ENCODE data around the gene LAMC1.

Gene LAMC1

GRCh38 chr1:183023146-183023600, at the start of gene LAMC1:
TSS of gene LAMC1 (plus strand) at chr1:183023420. CDS start at chr1:183023717, 297 bp downstream.
- in situ Hi-C loops (cut with MboI; ENCODE audit: low sequenced_read_pairs) = no loop called here
- DNase-seq (ENCODE audit: low spot score in 2 of 2) = peak; percentile 85 to 94

GRCh38 chr1:182974506-182975191, 48.6 kb upstream of the LAMC1 start:
- no peaks in the 10 kb centered on the region for H3K9me3 ChIP-seq
- no peaks in the 10 kb centered on the region for H3K36me3 ChIP-seq (replicated peaks)
- H3K4me3 ChIP-seq = no peak overlapping the region
- DNase-seq (ENCODE audit: low spot score in 2 of 2) = peak in 1 of 2 experiments; percentile 46
- in situ Hi-C loops (cut with MboI; ENCODE audit: low sequenced_read_pairs) = loop anchor here (25.0 kb wide), 1 partner anchor 263 kb away; no protein-coding TSS in a partner anchor
- H3K4me1 ChIP-seq = peaks cover 9% of the 10 kb centered on the region
- no peaks in the 10 kb centered on the region for H3K27me3 ChIP-seq (ENCODE audit: low read depth)

More at GRCh38 chr1:183023146-183023600, at the start of gene LAMC1:
- no peaks in the 10 kb centered on the region for H3K9me3 ChIP-seq
- H3K4me1 ChIP-seq = peaks cover 47% of the 10 kb centered on the region
- no peaks in the 10 kb centered on the region for H3K27me3 ChIP-seq (ENCODE audit: low read depth)
- 0 out of 2 replicates have a peak, but pooled peaks cover 3% of the 10 kb centered on the region for H3K36me3 ChIP-seq (replicated peaks)
- peak within 1 kb of the TSS; percentile 67 for H3K4me3 ChIP-seq

DNA sequence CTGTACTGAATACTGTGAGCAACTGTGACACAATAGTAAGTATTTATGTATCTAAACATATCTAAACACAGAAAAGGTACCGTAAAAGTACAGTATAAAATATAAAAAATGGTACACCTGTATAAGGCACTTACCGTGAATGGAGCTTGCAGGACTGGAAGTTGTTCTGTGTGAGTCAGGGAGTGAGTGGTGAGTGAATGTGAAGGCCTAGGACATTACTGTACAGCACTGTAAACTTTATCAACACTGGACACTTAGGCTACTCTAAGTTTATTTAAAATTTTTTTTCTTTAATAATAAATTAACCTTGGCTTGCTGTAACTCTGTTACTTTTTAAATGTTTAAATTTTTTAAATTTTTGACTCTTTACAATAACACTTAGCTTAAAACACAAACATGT, 45.7 kb upstream of the LAMC1 start:
- no peak overlapping the region for H3K4me3 ChIP-seq
- H3K4me1 ChIP-seq = peaks cover 9% of the 10 kb centered on the region
- DNase-seq (ENCODE audit: low spot score in 2 of 2) = no peak
- in situ Hi-C loops (cut with MboI; ENCODE audit: low sequenced_read_pairs) = no loop called here
- H3K27me3 ChIP-seq (ENCODE audit: low read depth) = no peaks in the 10 kb centered on the region
- peaks cover 2% of the 10 kb centered on the region; the same call in 1 of the 2 replicates for H3K9me3 ChIP-seq
- no peaks in the 10 kb centered on the region for H3K36me3 ChIP-seq (replicated peaks)

GRCh38 chr1:182978151-182978853, 44.9 kb upstream of the LAMC1 start:
- Histone ChIP-seq H3K4me3 (no peak overlapping the region), H3K4me1 (peaks cover 3% of the 10 kb centered on the region), H3K27me3 (ENCODE audit: low read depth) (no peaks in the 10 kb centered on the region), H3K9me3 (peaks cover 2% of the 10 kb centered on the region; the same call in 1 of the 2 replicates), H3K36me3 (replicated peaks) (no peaks in the 10 kb centered on the region)
- no peak for DNase-seq (ENCODE audit: low spot score in 2 of 2)
- in situ Hi-C loops (cut with MboI; ENCODE audit: low sequenced_read_pairs) = no loop called here

- in situ Hi-C loops (cut with MboI; ENCODE audit: low sequenced_read_pairs) = no loop called here
- no peaks in the 10 kb centered on the region for H3K27me3 ChIP-seq (ENCODE audit: low read depth)
- no peaks in the 10 kb centered on the region for H3K36me3 ChIP-seq (replicated peaks)
- H3K9me3 ChIP-seq = peaks cover 2% of the 10 kb centered on the region; the same call in 1 of the 2 replicates
- no peak for DNase-seq (ENCODE audit: low spot score in 2 of 2)
- H3K4me3 ChIP-seq = no peak overlapping the region
- H3K4me1 ChIP-seq = no peaks in the 10 kb centered on the region
Measured at GRCh38 chr1:182984138-182984537, 39.1 kb upstream of the LAMC1 start.

GRCh38 chr1:182984621-182985020, 38.6 kb upstream of the LAMC1 start:
- Histone ChIP-seq H3K4me3 (no peak overlapping the region), H3K27me3 (ENCODE audit: low read depth) (no peaks in the 10 kb centered on the region; the same call in 1 of the 2 replicates), H3K4me1 (no peaks in the 10 kb centered on the region), H3K9me3 (peaks cover 2% of the 10 kb centered on the region; the same call in 1 of the 2 replicates), H3K36me3 (replicated peaks) (no peaks in the 10 kb centered on the region)
- in situ Hi-C loops (cut with MboI; ENCODE audit: low sequenced_read_pairs) = no loop called here
- DNase-seq (ENCODE audit: low spot score in 2 of 2) = no peak

DNA sequence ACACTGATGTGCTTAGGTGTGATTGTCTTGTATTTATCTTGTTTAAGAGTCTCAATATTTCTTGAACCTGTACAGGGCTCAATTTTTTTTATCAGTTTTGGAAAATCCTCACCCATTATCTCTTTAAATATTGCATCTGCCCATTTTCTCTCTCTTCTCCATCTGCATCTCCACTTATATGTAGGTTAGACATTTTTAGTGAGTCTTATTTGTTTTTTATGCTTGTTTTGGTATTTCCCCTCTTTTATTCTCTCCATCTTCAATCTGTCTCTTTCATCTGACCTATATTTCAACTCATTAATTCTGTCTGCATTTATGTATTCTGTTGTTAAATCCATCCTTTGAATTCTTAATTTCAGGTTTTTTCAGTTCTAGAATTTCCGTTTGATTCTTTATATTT, 37.3 kb upstream of the LAMC1 start:
- Histone ChIP-seq H3K4me3 (no peak overlapping the region), H3K9me3 (peaks cover 2% of the 10 kb centered on the region; the same call in 1 of the 2 replicates), H3K4me1 (no peaks in the 10 kb centered on the region), H3K27me3 (ENCODE audit: low read depth) (no peaks in the 10 kb centered on the region; the same call in 1 of the 2 replicates), H3K36me3 (replicated peaks) (no peaks in the 10 kb centered on the region)
- DNase-seq (ENCODE audit: low spot score in 2 of 2) = no peak
- in situ Hi-C loops (cut with MboI; ENCODE audit: low sequenced_read_pairs) = no loop called here

DNA sequence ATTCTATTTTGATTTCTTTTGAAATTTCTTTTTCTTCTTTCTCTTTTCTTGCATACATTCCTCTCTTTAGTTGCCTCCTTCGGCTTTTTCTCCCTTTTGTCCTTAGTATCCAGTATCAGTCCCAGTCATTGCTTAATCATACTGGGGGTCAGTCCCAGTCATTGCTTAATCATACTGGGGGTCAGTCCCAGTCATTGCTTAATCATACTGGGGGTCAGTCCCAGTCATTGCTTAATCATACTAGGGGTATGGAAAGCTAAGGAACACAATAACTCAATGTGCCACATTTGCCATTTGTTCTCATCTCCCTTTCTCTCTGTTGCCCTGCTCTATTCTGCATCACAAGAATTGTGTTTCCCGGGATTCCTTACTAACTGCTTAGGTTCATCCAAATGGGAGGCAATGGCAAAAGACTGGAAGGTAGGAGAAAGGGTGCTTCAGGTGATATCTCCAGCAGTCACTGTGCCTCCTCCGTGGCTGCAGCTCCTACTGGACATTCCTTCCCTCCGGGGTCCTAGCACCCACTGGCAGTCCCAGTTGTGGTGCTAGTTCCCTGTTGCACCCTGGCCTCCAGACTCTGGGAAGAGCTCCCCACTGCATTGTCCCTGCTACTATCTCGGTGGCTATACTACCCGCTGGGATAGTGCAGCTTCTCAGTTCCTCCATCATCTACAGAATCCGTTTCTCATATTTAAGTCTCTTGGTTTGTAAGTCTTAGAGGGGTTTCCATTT, 32.6 kb upstream of the LAMC1 start:
- Histone ChIP-seq H3K9me3 (no peaks in the 10 kb centered on the region), H3K4me1 (no peaks in the 10 kb centered on the region), H3K27me3 (ENCODE audit: low read depth) (no peaks in the 10 kb centered on the region; the same call in 1 of the 2 replicates), H3K36me3 (replicated peaks) (no peaks in the 10 kb centered on the region), H3K4me3 (no peak overlapping the region)
- no peak for DNase-seq (ENCODE audit: low spot score in 2 of 2)
- in situ Hi-C loops (cut with MboI; ENCODE audit: low sequenced_read_pairs) = no loop called here

- Histone ChIP-seq H3K36me3 (replicated peaks) (no peaks in the 10 kb centered on the region), H3K4me1 (no peaks in the 10 kb centered on the region), H3K4me3 (no peak overlapping the region), H3K27me3 (ENCODE audit: low read depth) (no peaks in the 10 kb centered on the region; the same call in 1 of the 2 replicates), H3K9me3 (no peaks in the 10 kb centered on the region)
- DNase-seq (ENCODE audit: low spot score in 2 of 2) = no peak
- in situ Hi-C loops (cut with MboI; ENCODE audit: low sequenced_read_pairs) = no loop called here
Measured at GRCh38 chr1:182993746-182994145, 29.5 kb upstream of the LAMC1 start.

GRCh38 chr1:182995894-182996293, 27.3 kb upstream of the LAMC1 start:
- in situ Hi-C loops (cut with MboI; ENCODE audit: low sequenced_read_pairs) = no loop called here
- no peak overlapping the region for H3K4me3 ChIP-seq

DNA sequence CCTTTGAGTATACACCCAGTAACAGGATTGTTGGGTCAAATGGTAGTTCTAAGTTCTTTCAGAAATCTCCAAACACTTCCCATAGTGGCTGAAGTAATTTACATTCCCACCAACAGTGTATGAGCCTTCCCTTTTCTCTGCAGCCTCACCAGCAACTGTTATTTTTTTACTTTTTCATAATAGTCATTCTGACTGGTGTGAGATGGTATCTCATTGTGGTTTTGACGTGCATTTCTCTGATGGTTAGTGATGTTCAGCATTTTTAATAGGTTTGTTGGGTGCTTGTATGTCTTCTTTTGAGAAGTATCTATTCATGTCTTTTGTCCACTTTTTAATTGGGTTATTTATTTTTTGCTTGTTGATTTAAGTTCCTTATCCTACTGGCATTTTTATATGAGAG, 26.4 kb upstream of the LAMC1 start:
- in situ Hi-C loops (cut with MboI; ENCODE audit: low sequenced_read_pairs) = no loop called here
- no peaks in the 10 kb centered on the region for H3K27me3 ChIP-seq (ENCODE audit: low read depth)
- no peaks in the 10 kb centered on the region for H3K4me1 ChIP-seq
- no peak overlapping the region for H3K4me3 ChIP-seq
- DNase-seq (ENCODE audit: low spot score in 2 of 2) = no peak
- no peaks in the 10 kb centered on the region for H3K9me3 ChIP-seq
- no peaks in the 10 kb centered on the region for H3K36me3 ChIP-seq (replicated peaks)

More at GRCh38 chr1:182995894-182996293, 27.3 kb upstream of the LAMC1 start:
- H3K27me3 ChIP-seq (ENCODE audit: low read depth) = no peaks in the 10 kb centered on the region
- no peak for DNase-seq (ENCODE audit: low spot score in 2 of 2)
- H3K9me3 ChIP-seq = no peaks in the 10 kb centered on the region
- no peaks in the 10 kb centered on the region for H3K36me3 ChIP-seq (replicated peaks)
- no peaks in the 10 kb centered on the region for H3K4me1 ChIP-seq

DNA sequence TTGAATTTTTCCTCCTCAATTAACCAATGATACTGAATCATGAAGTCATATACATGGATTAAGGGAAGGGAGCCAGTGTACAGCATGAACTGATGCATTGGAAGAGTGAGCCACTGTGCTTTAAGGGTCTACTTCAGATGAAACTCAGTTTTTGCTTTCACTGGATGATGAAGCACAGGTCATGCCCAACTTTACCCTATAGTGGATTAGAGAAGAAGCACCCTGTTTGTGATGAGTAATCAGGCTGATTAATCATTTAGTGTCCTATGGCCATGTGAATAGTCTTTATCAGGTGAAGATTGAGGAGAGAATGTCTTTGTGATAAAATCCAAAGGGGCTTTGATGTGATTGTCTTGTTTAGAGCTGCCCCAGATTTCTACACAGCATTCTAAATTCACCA, 24.7 kb upstream of the LAMC1 start:
- no peak for DNase-seq (ENCODE audit: low spot score in 2 of 2)
- no peaks in the 10 kb centered on the region for H3K27me3 ChIP-seq (ENCODE audit: low read depth)
- no peaks in the 10 kb centered on the region for H3K9me3 ChIP-seq
- no peak overlapping the region for H3K4me3 ChIP-seq
- in situ Hi-C loops (cut with MboI; ENCODE audit: low sequenced_read_pairs) = no loop called here
- no peaks in the 10 kb centered on the region for H3K4me1 ChIP-seq
- H3K36me3 ChIP-seq (replicated peaks) = no peaks in the 10 kb centered on the region

- Histone ChIP-seq H3K27me3 (ENCODE audit: low read depth) (no peaks in the 10 kb centered on the region), H3K36me3 (replicated peaks) (no peaks in the 10 kb centered on the region), H3K9me3 (no peaks in the 10 kb centered on the region), H3K4me1 (no peaks in the 10 kb centered on the region), H3K4me3 (no peak overlapping the region)
- no peak for DNase-seq (ENCODE audit: low spot score in 2 of 2)
- in situ Hi-C loops (cut with MboI; ENCODE audit: low sequenced_read_pairs) = no loop called here
Measured at GRCh38 chr1:183000167-183000962, 22.9 kb upstream of the LAMC1 start.
